Epithelial cell of esophagus (primary cell): ENCODE measurements around the gene ZNF319.

Experiments
- DNase-seq: peaks from one replicate; pipeline ENCODE4 v3.0.0; 2010; ENCODE audit warnings: low read depth
- H3K4me3 ChIP-seq: 2 replicates; pipeline ENCODE4 v1.5.1; 2011; ENCODE audit warnings: mild to moderate bottlenecking, low read length, control low read depth
- TF ChIP-seq, protein P1 (sequence below): IDR thresholded peaks from 2 replicates; pipeline ENCODE4 v1.5.1; 2011; ENCODE audit warnings: low read depth, mild to moderate bottlenecking, low read length, control low read depth, inconsistent platforms; ENCODE audit not compliant: insufficient read depth; ENCODE audit errors: missing control alignments

The ZNF319 gene

GRCh38 chr16:57999971-58000705 is at the start of gene ZNF319:
ZNF319 (minus strand) TSS chr16:58000672; CDS start chr16:57998265, 2,407 bp downstream.
- no peak for DNase-seq
- H3K4me3 ChIP-seq = peak within 1 kb of the TSS; percentile 80
- TF ChIP-seq, protein P1, sequence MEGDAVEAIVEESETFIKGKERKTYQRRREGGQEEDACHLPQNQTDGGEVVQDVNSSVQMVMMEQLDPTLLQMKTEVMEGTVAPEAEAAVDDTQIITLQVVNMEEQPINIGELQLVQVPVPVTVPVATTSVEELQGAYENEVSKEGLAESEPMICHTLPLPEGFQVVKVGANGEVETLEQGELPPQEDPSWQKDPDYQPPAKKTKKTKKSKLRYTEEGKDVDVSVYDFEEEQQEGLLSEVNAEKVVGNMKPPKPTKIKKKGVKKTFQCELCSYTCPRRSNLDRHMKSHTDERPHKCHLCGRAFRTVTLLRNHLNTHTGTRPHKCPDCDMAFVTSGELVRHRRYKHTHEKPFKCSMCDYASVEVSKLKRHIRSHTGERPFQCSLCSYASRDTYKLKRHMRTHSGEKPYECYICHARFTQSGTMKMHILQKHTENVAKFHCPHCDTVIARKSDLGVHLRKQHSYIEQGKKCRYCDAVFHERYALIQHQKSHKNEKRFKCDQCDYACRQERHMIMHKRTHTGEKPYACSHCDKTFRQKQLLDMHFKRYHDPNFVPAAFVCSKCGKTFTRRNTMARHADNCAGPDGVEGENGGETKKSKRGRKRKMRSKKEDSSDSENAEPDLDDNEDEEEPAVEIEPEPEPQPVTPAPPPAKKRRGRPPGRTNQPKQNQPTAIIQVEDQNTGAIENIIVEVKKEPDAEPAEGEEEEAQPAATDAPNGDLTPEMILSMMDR = no peak

DNA sequence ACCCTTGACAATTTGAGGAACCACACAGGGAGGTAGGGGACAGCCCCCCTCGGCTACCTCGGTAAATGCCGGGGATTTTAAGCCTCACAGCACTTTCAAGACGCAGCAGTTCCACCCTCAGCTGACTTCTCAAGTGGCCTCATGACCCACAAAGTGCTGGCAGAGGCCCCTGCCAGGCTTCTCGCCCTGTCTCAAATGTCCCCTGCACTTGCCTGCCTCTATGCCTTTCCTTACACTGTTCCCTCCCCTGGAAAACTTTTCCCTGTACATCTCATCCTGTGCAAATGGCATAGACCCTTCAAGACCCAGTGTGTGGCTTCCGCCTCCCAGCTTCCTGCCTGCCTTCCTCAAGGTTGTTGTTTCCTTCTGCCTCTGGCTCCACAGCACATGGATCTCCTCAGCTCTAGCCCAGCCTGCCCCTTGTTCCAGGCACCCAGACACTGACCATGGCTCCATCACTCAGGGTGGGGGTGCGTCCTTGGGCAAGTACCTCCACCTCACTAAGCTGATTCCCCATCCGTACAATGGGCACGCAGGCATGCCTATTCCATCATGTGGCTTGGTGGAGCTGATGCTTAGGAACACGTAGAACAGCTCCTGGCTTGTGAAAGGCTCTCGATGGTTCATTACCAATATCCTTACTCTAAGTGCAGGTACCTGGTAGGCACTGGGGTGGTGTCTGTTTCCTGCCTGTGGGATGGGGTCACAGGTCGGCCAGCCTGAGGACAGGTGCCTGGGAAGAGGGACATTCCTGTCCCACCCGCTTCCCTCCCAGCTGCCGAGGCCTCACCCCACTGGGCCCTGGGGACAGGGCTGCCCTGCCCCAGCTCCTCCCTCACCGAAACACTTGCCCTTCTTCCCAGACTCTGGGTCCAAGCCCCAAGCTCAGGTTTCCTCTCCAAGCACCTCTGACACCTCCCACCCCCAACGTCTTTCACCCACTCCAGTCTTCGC is 49.0 kb upstream of the ZNF319 start:
- no peak overlapping the region for H3K4me3 ChIP-seq

GRCh38 chr16:58048494-58049231 is 48.2 kb upstream of the ZNF319 start:
- TF ChIP-seq, protein P1 = no peak
- DNase-seq = no peak
- no peak overlapping the region for H3K4me3 ChIP-seq

More for the DNA sequence above, 49.0 kb upstream of the ZNF319 start:
- TF ChIP-seq, protein P1 = no peak
- no peak for DNase-seq

GRCh38 chr16:58047557-58048348 is 47.3 kb upstream of the ZNF319 start:
- TF ChIP-seq, protein P1 = no peak
- no peak for DNase-seq
- H3K4me3 ChIP-seq = no peak overlapping the region

DNA sequence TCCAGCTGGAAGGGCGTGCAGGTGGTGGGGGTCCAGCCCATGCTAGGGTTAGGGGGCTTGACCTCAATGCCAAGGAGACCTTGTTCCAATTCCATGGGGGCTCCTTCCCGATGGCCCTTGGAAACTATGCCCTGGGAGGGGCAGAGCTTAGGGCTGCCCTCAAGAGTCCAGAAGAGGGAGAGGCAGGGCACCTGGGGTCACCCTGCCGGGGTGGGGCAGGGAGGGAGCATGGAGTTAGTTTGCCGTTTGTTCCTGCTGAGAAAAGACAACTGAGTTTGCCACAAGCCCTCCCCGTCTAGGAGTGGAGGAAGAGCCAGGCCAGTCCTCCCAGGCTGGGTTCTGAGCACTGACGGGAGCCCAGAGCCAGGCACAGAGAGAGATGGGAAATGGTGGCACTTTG is 46.5 kb upstream of the ZNF319 start:
- TF ChIP-seq, protein P1 = no peak
- no peak overlapping the region for H3K4me3 ChIP-seq
- no peak for DNase-seq
